ENCODE measurements around the gene RNFT2. TPM values are rescaled to one million over a fixed set of nuclear protein-coding genes. Genes with fewer than 3 reads are reported as not detected.

Gene RNFT2
- polyA plus RNA-seq, 2 donors = 0.09 to 0.28 TPM

DNA sequence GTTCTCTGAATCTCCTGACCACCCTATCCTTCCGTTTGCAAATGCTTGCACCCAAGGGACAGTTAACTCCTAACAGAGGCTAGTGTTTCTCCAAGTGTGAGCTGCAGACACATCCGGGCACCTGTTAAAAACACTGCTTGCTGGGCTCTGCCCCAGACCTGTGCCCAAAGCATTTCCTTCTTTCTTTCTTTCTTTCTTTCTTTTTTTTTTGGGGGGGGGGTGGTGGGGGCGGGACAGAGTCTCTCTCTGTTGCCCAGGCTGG lies 42.7 kb upstream of the RNFT2 start:
- Histone ChIP-seq H3K4me1 (ENCODE audit: control insufficient read depth in 2 of 2, insufficient read depth in 2 of 2, low read length in 1 of 2) (peaks cover 3 to 12% of the 10 kb centered on the region in 2 donors), H3K27ac (ENCODE audit: low read depth in 2 of 2, low read length in 1 of 2) (no peak overlapping the region), H3K36me3 (ENCODE audit: control insufficient read depth in 2 of 2, insufficient read depth in 2 of 2, low read length in 1 of 2) (no peaks in the 10 kb centered on the region), H3K9me3 (ENCODE audit: control insufficient read depth in 2 of 2, insufficient read depth in 1 of 2, low read depth in 1 of 2, low read length in 1 of 2) (no peaks in the 10 kb centered on the region), H3K27me3 (ENCODE audit: control insufficient read depth in 1 of 2, insufficient read depth in 2 of 2, low read length in 2 of 2) (peaks cover 0 to 3% of the 10 kb centered on the region in 2 donors), H3K4me3 (ENCODE audit: low read depth in 1 of 2, low read length in 2 of 2) (no peak overlapping the region)
- 70 to 71% methylated on average over 3 of the region's 3 CpGs for WGBS, 2 donors

DNA sequence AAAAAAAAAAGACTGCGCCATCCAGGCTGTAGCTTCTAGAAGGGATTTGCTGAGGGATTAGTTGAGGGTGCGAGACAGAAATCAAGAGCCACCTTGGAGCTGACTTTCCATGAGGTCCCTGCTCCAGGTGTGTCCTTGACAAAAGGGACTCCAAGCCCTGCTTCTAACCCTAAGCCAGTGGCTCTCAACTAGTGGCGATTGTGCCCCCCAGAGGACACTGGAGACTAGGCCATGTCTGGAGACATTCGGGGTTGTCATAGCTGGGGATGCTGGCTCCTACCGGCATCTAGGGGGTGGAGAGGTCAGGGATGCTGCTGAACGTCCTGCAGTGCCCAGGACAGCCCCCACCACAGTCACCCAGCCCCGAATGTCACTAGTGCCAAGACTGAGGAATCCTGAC lies 40.8 kb upstream of the RNFT2 start:
- H3K4me3 ChIP-seq (ENCODE audit: low read depth in 1 of 2, low read length in 2 of 2) = no peak overlapping the region
- no peak overlapping the region for H3K27ac ChIP-seq (ENCODE audit: low read depth in 2 of 2, low read length in 1 of 2)
- no peaks in the 10 kb centered on the region for H3K36me3 ChIP-seq (ENCODE audit: control insufficient read depth in 2 of 2, insufficient read depth in 2 of 2, low read length in 1 of 2)
- no peaks in the 10 kb centered on the region for H3K27me3 ChIP-seq (ENCODE audit: control insufficient read depth in 1 of 2, insufficient read depth in 2 of 2, low read length in 2 of 2)
- H3K4me1 ChIP-seq (ENCODE audit: control insufficient read depth in 2 of 2, insufficient read depth in 2 of 2, low read length in 1 of 2) = peaks cover 3 to 12% of the 10 kb centered on the region in 2 donors
- H3K9me3 ChIP-seq (ENCODE audit: control insufficient read depth in 2 of 2, insufficient read depth in 1 of 2, low read depth in 1 of 2, low read length in 1 of 2) = no peaks in the 10 kb centered on the region
- 62 to 72% methylated on average over 7 of the region's 7 CpGs for WGBS, 2 donors

DNA sequence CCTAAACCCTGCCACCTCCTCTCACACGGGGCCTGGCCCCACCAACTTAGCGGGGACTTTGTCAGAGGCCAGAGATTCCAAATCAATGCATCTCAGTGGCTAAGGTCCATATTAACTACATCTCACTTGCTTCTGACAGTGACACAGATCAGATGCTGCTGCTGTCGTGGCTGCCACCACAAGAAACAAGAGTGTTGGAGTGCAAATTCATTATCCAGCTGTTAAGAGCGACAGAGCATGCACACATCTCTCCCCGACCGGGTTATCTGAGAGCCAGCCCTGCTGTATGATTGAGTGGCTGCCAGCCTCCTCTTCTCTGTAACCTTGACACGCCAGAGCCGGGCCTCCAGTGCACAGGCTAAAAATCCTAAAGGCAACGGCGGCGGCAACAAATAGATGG lies 40.4 kb upstream of the RNFT2 start:
- Histone ChIP-seq H3K27ac (ENCODE audit: low read depth in 2 of 2, low read length in 1 of 2) (no peak overlapping the region), H3K36me3 (ENCODE audit: control insufficient read depth in 2 of 2, insufficient read depth in 2 of 2, low read length in 1 of 2) (no peaks in the 10 kb centered on the region), H3K9me3 (ENCODE audit: control insufficient read depth in 2 of 2, insufficient read depth in 1 of 2, low read depth in 1 of 2, low read length in 1 of 2) (no peaks in the 10 kb centered on the region), H3K4me1 (ENCODE audit: control insufficient read depth in 2 of 2, insufficient read depth in 2 of 2, low read length in 1 of 2) (peaks cover 3 to 12% of the 10 kb centered on the region in 2 donors), H3K4me3 (ENCODE audit: low read depth in 1 of 2, low read length in 2 of 2) (no peak overlapping the region), H3K27me3 (ENCODE audit: control insufficient read depth in 1 of 2, insufficient read depth in 2 of 2, low read length in 2 of 2) (no peaks in the 10 kb centered on the region)
- WGBS, 2 donors = 43 to 46% methylated on average over 11 of the region's 11 CpGs

- H3K9me3 ChIP-seq (ENCODE audit: control insufficient read depth in 2 of 2, insufficient read depth in 1 of 2, low read depth in 1 of 2, low read length in 1 of 2) = no peaks in the 10 kb centered on the region
- no peaks in the 10 kb centered on the region for H3K36me3 ChIP-seq (ENCODE audit: control insufficient read depth in 2 of 2, insufficient read depth in 2 of 2, low read length in 1 of 2)
- 45 to 49% methylated on average over 8 of the region's 8 CpGs for WGBS, 2 donors
- H3K4me3 ChIP-seq (ENCODE audit: low read depth in 1 of 2, low read length in 2 of 2) = no peak overlapping the region
- H3K27me3 ChIP-seq (ENCODE audit: control insufficient read depth in 1 of 2, insufficient read depth in 2 of 2, low read length in 2 of 2) = no peaks in the 10 kb centered on the region
- peaks cover 3 to 12% of the 10 kb centered on the region in 2 donors for H3K4me1 ChIP-seq (ENCODE audit: control insufficient read depth in 2 of 2, insufficient read depth in 2 of 2, low read length in 1 of 2)
- no peak overlapping the region for H3K27ac ChIP-seq (ENCODE audit: low read depth in 2 of 2, low read length in 1 of 2)
Measured at GRCh38 chr12:116698116-116698515, 40.0 kb upstream of the RNFT2 start.

GRCh38 chr12:116698554-116699075 lies 39.5 kb upstream of the RNFT2 start:
- Histone ChIP-seq H3K4me1 (ENCODE audit: control insufficient read depth in 2 of 2, insufficient read depth in 2 of 2, low read length in 1 of 2) (peaks cover 2 to 8% of the 10 kb centered on the region in 2 donors), H3K27ac (ENCODE audit: low read depth in 2 of 2, low read length in 1 of 2) (no peak overlapping the region), H3K36me3 (ENCODE audit: control insufficient read depth in 2 of 2, insufficient read depth in 2 of 2, low read length in 1 of 2) (no peaks in the 10 kb centered on the region), H3K4me3 (ENCODE audit: low read depth in 1 of 2, low read length in 2 of 2) (no peak overlapping the region), H3K9me3 (ENCODE audit: control insufficient read depth in 2 of 2, insufficient read depth in 1 of 2, low read depth in 1 of 2, low read length in 1 of 2) (no peaks in the 10 kb centered on the region), H3K27me3 (ENCODE audit: control insufficient read depth in 1 of 2, insufficient read depth in 2 of 2, low read length in 2 of 2) (no peaks in the 10 kb centered on the region)
- 60 to 75% methylated on average over 2 of the region's 2 CpGs for WGBS, 2 donors

DNA sequence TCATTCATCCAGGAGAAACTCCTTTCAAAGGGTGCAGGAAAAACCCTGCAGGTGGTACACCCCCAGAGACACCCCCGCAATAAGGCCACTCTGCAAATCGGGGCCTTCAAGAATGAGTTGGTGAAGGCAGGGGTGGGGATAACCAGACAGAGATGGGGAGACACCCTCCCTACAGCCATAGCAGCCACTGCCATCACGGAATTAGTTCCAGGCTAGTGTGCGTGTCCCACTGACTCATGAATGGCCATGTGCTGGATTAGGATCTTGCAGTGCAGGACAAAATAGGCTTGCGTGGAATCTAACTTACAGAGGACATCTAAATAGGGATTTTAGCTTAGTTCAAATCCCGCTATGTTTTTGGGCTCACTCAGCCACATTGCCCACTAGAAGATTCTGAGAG lies 38.0 kb upstream of the RNFT2 start:
- no peaks in the 10 kb centered on the region for H3K27me3 ChIP-seq (ENCODE audit: control insufficient read depth in 1 of 2, insufficient read depth in 2 of 2, low read length in 2 of 2)
- H3K9me3 ChIP-seq (ENCODE audit: control insufficient read depth in 2 of 2, insufficient read depth in 1 of 2, low read depth in 1 of 2, low read length in 1 of 2) = no peaks in the 10 kb centered on the region
- no peak overlapping the region for H3K27ac ChIP-seq (ENCODE audit: low read depth in 2 of 2, low read length in 1 of 2)
- H3K4me1 ChIP-seq (ENCODE audit: control insufficient read depth in 2 of 2, insufficient read depth in 2 of 2, low read length in 1 of 2) = peaks cover 0 to 4% of the 10 kb centered on the region in 2 donors
- no peaks in the 10 kb centered on the region for H3K36me3 ChIP-seq (ENCODE audit: control insufficient read depth in 2 of 2, insufficient read depth in 2 of 2, low read length in 1 of 2)
- 91 to 92% methylated on average over 6 of the region's 6 CpGs for WGBS, 2 donors
- H3K4me3 ChIP-seq (ENCODE audit: low read depth in 1 of 2, low read length in 2 of 2) = no peak overlapping the region

- Histone ChIP-seq H3K9me3 (ENCODE audit: control insufficient read depth in 2 of 2, insufficient read depth in 1 of 2, low read depth in 1 of 2, low read length in 1 of 2) (no peaks in the 10 kb centered on the region), H3K4me1 (ENCODE audit: control insufficient read depth in 2 of 2, insufficient read depth in 2 of 2, low read length in 1 of 2) (peaks cover 0 to 4% of the 10 kb centered on the region in 2 donors), H3K27me3 (ENCODE audit: control insufficient read depth in 1 of 2, insufficient read depth in 2 of 2, low read length in 2 of 2) (no peaks in the 10 kb centered on the region), H3K27ac (ENCODE audit: low read depth in 2 of 2, low read length in 1 of 2) (no peak overlapping the region), H3K36me3 (ENCODE audit: control insufficient read depth in 2 of 2, insufficient read depth in 2 of 2, low read length in 1 of 2) (no peaks in the 10 kb centered on the region), H3K4me3 (ENCODE audit: low read depth in 1 of 2, low read length in 2 of 2) (no peak overlapping the region)
- 93 to 96% methylated on average over 4 of the region's 4 CpGs for WGBS, 2 donors
Measured at GRCh38 chr12:116701432-116701831, 36.7 kb upstream of the RNFT2 start.

GRCh38 chr12:116703214-116703795 lies 34.8 kb upstream of the RNFT2 start:
- WGBS, 2 donors = 20 to 22% methylated on average over 12 of the region's 12 CpGs
- no peaks in the 10 kb centered on the region for H3K9me3 ChIP-seq (ENCODE audit: control insufficient read depth in 2 of 2, insufficient read depth in 1 of 2, low read depth in 1 of 2, low read length in 1 of 2)
- no peaks in the 10 kb centered on the region for H3K36me3 ChIP-seq (ENCODE audit: control insufficient read depth in 2 of 2, insufficient read depth in 2 of 2, low read length in 1 of 2)
- no peaks in the 10 kb centered on the region for H3K4me1 ChIP-seq (ENCODE audit: control insufficient read depth in 2 of 2, insufficient read depth in 2 of 2, low read length in 1 of 2)
- H3K27ac ChIP-seq (ENCODE audit: low read depth in 2 of 2, low read length in 1 of 2) = no peak overlapping the region
- H3K27me3 ChIP-seq (ENCODE audit: control insufficient read depth in 1 of 2, insufficient read depth in 2 of 2, low read length in 2 of 2) = no peaks in the 10 kb centered on the region
- H3K4me3 ChIP-seq (ENCODE audit: low read depth in 1 of 2, low read length in 2 of 2) = no peak overlapping the region

DNA sequence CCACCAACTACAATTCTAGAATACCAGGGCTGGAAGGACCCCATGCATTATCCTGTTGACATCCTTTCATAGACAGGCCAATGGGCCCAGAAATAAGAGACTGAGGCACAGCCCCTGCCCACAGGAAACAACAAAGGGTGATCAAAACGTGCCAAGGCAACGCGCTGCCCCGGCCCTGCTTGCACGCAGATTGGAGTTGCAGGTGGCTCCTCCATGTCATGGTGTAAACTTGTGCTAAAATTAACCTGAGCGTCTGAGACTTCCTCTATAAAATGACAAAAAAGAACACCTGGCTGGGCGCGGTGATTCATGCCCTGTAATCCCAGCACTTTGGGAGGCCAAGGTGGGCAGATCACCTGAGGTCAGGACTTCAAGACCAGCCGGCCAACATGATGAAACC lies 30.4 kb upstream of the RNFT2 start:
- peaks cover 2 to 3% of the 10 kb centered on the region in 2 donors for H3K4me1 ChIP-seq (ENCODE audit: control insufficient read depth in 2 of 2, insufficient read depth in 2 of 2, low read length in 1 of 2)
- H3K27ac ChIP-seq (ENCODE audit: low read depth in 2 of 2, low read length in 1 of 2) = no peak overlapping the region
- no peaks in the 10 kb centered on the region for H3K27me3 ChIP-seq (ENCODE audit: control insufficient read depth in 1 of 2, insufficient read depth in 2 of 2, low read length in 2 of 2)
- WGBS, 2 donors = 84 to 86% methylated on average over 9 of the region's 9 CpGs
- H3K9me3 ChIP-seq (ENCODE audit: control insufficient read depth in 2 of 2, insufficient read depth in 1 of 2, low read depth in 1 of 2, low read length in 1 of 2) = no peaks in the 10 kb centered on the region
- H3K4me3 ChIP-seq (ENCODE audit: low read depth in 1 of 2, low read length in 2 of 2) = no peak overlapping the region
- H3K36me3 ChIP-seq (ENCODE audit: control insufficient read depth in 2 of 2, insufficient read depth in 2 of 2, low read length in 1 of 2) = no peaks in the 10 kb centered on the region
